ENCODE results near the gene G6PC2. TPM values are rescaled to one million over a fixed set of nuclear protein-coding genes. Genes with fewer than 3 reads are reported as not detected.

G6PC2 gene
- total and polyA plus RNA-seq, 12 donors = 0.07 to 0.15 (median 0.11) TPM; not detected in 9

- Histone ChIP-seq H3K36me3 (no peaks in the 10 kb centered on the region), H3K9me3 (peaks cover 0 to 25% (median 2%) of the 10 kb centered on the region in 11 donors), H3K4me1 (no peaks in the 10 kb centered on the region), H3K27ac (no peak overlapping the region), H3K27me3 (no peaks in the 10 kb centered on the region), H3K4me3 (no peak overlapping the region)
- 94 to 98% methylated on average over 1 of the region's 1 CpG for WGBS, 2 donors
- intact Hi-C loops (cut with DNase I) = loop anchor here in 1 of 10 donors (5.0 kb wide), 1 partner anchor 273 kb away; no protein-coding TSS in a partner anchor
- no peak for ATAC-seq
- DNase-seq = no peak
- TF ChIP-seq CTCF (IDR thresholded peaks at IDR 0.05) = no peak
Observed at GRCh38 chr2:168949324-168949723, 48.2 kb downstream of the G6PC2 start.

- Histone ChIP-seq H3K36me3 (no peaks in the 10 kb centered on the region), H3K27me3 (peaks cover 0 to 4% (median 0%) of the 10 kb centered on the region in 7 donors), H3K27ac (no peak overlapping the region), H3K4me1 (no peaks in the 10 kb centered on the region), H3K9me3 (peaks cover 0 to 29% (median 2%) of the 10 kb centered on the region in 11 donors), H3K4me3 (no peak overlapping the region)
- no peak for DNase-seq
- 91 to 96% methylated on average over 1 of the region's 1 CpG for WGBS, 2 donors
- no peak for TF ChIP-seq CTCF (IDR thresholded peaks at IDR 0.05)
- intact Hi-C loops (cut with DNase I) = no loop called here
- ATAC-seq = no peak
Observed at GRCh38 chr2:168951871-168952270, 50.8 kb downstream of the G6PC2 start.

GRCh38 chr2:168952424-168952823, 51.3 kb downstream of the G6PC2 start:
- no peaks in the 10 kb centered on the region for H3K36me3 ChIP-seq
- intact Hi-C loops (cut with DNase I) = no loop called here
- WGBS, 2 donors = 61 to 89% methylated on average over 1 of the region's 1 CpG
- DNase-seq (no peak), ATAC-seq (no peak)
- no peaks in the 10 kb centered on the region for H3K4me1 ChIP-seq
- no peak for TF ChIP-seq CTCF (IDR thresholded peaks at IDR 0.05)
- no peak overlapping the region for H3K4me3 ChIP-seq
- peaks cover 0 to 4% (median 0%) of the 10 kb centered on the region in 7 donors for H3K27me3 ChIP-seq
- peaks cover 0 to 29% (median 2%) of the 10 kb centered on the region in 11 donors for H3K9me3 ChIP-seq
- H3K27ac ChIP-seq = no peak overlapping the region

GRCh38 chr2:168954256-168954655, 53.2 kb downstream of the G6PC2 start:
- ATAC-seq = no peak
- DNase-seq = no peak
- Histone ChIP-seq H3K36me3 (no peaks in the 10 kb centered on the region), H3K4me3 (no peak overlapping the region), H3K27ac (no peak overlapping the region), H3K4me1 (no peaks in the 10 kb centered on the region), H3K9me3 (peaks cover 0 to 29% (median 2%) of the 10 kb centered on the region in 11 donors), H3K27me3 (peaks cover 0 to 4% (median 0%) of the 10 kb centered on the region in 7 donors)
- no peak for TF ChIP-seq CTCF (IDR thresholded peaks at IDR 0.05)
- intact Hi-C loops (cut with DNase I) = no loop called here

All from heart right ventricle (tissue), 16 donors.